Heart right ventricle (tissue), 16 donors: Measurements from ENCODE around the gene HIBCH. TPM values are rescaled to one million over a fixed set of nuclear protein-coding genes. Genes with fewer than 3 reads are reported as not detected.

Experiments
- ATAC-seq, 8 donors: fragments of 200-7000 bp; cut with Tn5 transposase; one replicate each; pipeline ENCODE4 v1.9.1; 2020; ENCODE audit warnings: mild to moderate bottlenecking in 8 of 8, moderate library complexity in 8 of 8, moderate number of reproducible peaks in 1 of 8
- DNase-seq, 2 donors: peaks; one replicate each; pipeline ENCODE4 v3.0.0-alpha.2; 2020
- H3K27ac ChIP-seq, 10 donors: fragments of 200-600 bp; sonication (generic) in 2 of 10; one replicate each; pipeline versions ENCODE4 v1.5.0 to v1.8.0; 2020 to 2022; ENCODE audit warnings: mild to moderate bottlenecking in 3 of 10
- H3K27me3 ChIP-seq, 7 donors: fragments of 200-600 bp; one replicate each; pipeline ENCODE4 v1.8.0; 2021 to 2022; ENCODE audit warnings: mild to moderate bottlenecking in 2 of 7
- H3K36me3 ChIP-seq, 9 donors: fragments of 200-600 bp; sonication (generic) in 1 of 9; one replicate each; pipeline versions ENCODE4 v1.5.0 to v1.8.0; 2020 to 2022; ENCODE audit warnings: mild to moderate bottlenecking in 2 of 9
- H3K4me1 ChIP-seq, 9 donors: fragments of 200-600 bp; sonication (generic) in 1 of 9; one replicate each; pipeline versions ENCODE4 v1.5.0 to v1.8.0; 2020 to 2022; ENCODE audit warnings: mild to moderate bottlenecking in 4 of 9
- H3K4me3 ChIP-seq, 10 donors: fragments of 200-600 bp; sonication (generic) in 2 of 10; one replicate each; pipeline versions ENCODE4 v1.5.0 to v1.8.0; 2020 to 2022; ENCODE audit warnings: mild to moderate bottlenecking in 7 of 10, moderate library complexity in 2 of 10
- H3K9me3 ChIP-seq, 11 donors: fragments of 200-600 bp in 10 of 11; sonication (generic) in 2 of 11; one replicate each; pipeline versions ENCODE4 v1.5.0 to v1.8.0; 2013 to 2022; ENCODE audit warnings: mild to moderate bottlenecking in 2 of 11, control low read depth in 1 of 11, moderate library complexity in 1 of 11
- CTCF ChIP-seq, 9 donors: fragments of 200-600 bp; sonication (generic) in 2 of 9; IDR thresholded peaks; one replicate each; pipeline versions ENCODE4 v1.5.0 to v1.8.0; 2021 to 2022; ENCODE audit warnings: antibody characterized with exemption in 9 of 9, mild to moderate bottlenecking in 5 of 9, moderate library complexity in 1 of 9
- WGBS, 2 donors: extraction: QIAGEN DNeasy Blood & Tissue Kit; methylation state at CpG; one replicate each; pipeline ENCODE4 v1.1.7; 2013; ENCODE audit warnings: inconsistent platforms in 1 of 2; 5-methylcytosine and 5-hydroxymethylcytosine counted together
- intact Hi-C, 10 donors: fragments of 100-400 bp; cut with DNase I; formaldehyde crosslinking; loops; one replicate each; pipeline versions ENCODE4 v1.11.1 to v1.14.2; 2022
- polyA plus RNA-seq, 2 donors: library from polyadenylated mRNA; stranded (reverse); fragments of 200-250 nt; gene quantifications; one replicate each; pipeline ENCODE4 v1.2.3, GENCODE V29; 2013
- total RNA-seq, 10 donors: library from RNA; stranded (reverse); fragmentation: NEBNext Ultra II Directional in 3 of 10; extraction: Animal tissue kit (Norgen Biotek cat#: 25700) in 3 of 10; gene quantifications; one replicate each; pipeline versions ENCODE4 v1.2.1 to v1.2.4, GENCODE V29; 2021 to 2023
- donor health status: Arrhythmogenic right ventricular cardiomyopathy.
- donor health status: ischemic (EF 13 %, LVEDD 7.1; RV severe dilation, severe dysfunction).
- donor health status: healthy with polysubstance abuse.
- donor health status: DM: no; HTN: yes; CAD: no.
- donor health status: DM: no; HTN: no; CAD: no.
- donor health status: ischemic (EF 25% LVEDD 6.9; RV normal size, moderate dysfunction).
- donor health status: ischemic (EF 25% LVEDD 5.7; RV mildly dilated, moderate dysfunction).
- donor health status: healthy.
- donor health status: DM: yes; HTN: yes; CAD: no.
- donor health status: Ischemic cardiomyopathy.
- donor health status: ischemic (EF 35%, LVEDD 5.7; RV mildly dilated, moderate dysfunction).
- donor health status: nonischemic (EF 11% LVEDD 7.7; RV severe dilation, severe dysfunction).
- donor health status: DM: yes; HTN: yes; CAD: no.
- donor health status: PGD.
- donor health status: ischemic (EF 29% LVEDD 5.4; RV normal size, mild dysfunction).
- donor health status: nonischemic (EF 23%, LVEDD 6.1; RV moderate dilation, normal function).

The HIBCH gene
- total and polyA plus RNA-seq, 12 donors, result 7.7 to 38.4 (median 24.8) TPM

- Histone ChIP-seq H3K4me1 (peaks cover 0 to 42% (median 15%) of the 10 kb centered on the region in 9 donors), H3K4me3 (peak overlapping the region in 9 of 10 donors; percentile 64 to 77 (median 67)), H3K36me3 (no peaks in the 10 kb centered on the region), H3K27ac (peak overlapping the region; percentile 85 to 97 (median 94)), H3K9me3 (no peaks in the 10 kb centered on the region), H3K27me3 (peaks cover 0 to 16% (median 0%) of the 10 kb centered on the region in 7 donors)
- DNase-seq, result no peak
- TF ChIP-seq CTCF (IDR thresholded peaks at IDR 0.05), result peak in 1 of 9 donors; percentile 40
- ATAC-seq, result no peak
- intact Hi-C loops, result loop anchor here in 4 of 10 donors (2.0 to 10.0 kb wide), 5 partner anchors 82 to 95 kb away; no protein-coding TSS in a partner anchor
- WGBS, 2 donors, result 37 to 42% methylated on average over 13 of the region's 13 CpGs
Measured at GRCh38 chr2:190179754-190180312, 139.8 kb downstream of the HIBCH start.

DNA sequence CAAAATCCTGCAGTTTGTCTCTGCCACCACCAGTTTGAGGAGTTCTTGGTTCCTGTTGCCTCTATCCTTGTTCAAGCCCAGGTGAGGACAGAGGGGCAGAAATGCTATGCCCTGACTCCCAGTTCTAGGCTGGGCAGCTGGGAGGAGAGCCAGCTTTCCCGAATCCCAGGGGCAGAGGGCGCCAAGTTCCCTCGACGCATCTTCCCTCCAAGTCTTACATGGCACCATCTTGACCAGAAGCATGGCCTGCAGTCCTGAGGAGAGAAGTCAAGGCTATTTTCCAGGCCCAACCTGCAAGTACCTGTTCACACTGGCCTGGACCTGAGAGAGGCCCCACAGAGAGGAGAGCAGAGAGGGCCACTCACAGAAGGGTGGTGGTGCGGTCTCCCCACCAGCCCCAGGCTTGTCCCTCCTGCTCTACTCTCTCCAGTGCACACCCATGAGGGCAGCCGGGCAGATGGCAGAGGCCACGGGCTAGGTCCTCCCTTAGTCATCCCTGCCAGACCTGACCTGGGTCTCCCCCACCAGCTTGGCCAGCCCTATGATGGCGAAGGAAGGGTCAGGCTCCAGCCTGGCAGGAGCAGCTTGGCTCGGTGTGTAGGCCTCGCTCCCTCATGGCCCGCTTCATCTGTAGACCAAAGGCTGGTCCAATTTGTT, 141.4 kb downstream of the HIBCH start:
- Histone ChIP-seq H3K27ac (no peak overlapping the region), H3K36me3 (no peaks in the 10 kb centered on the region), H3K27me3 (peaks cover 0 to 16% (median 0%) of the 10 kb centered on the region in 7 donors), H3K4me3 (no peak overlapping the region), H3K4me1 (peaks cover 0 to 30% (median 8%) of the 10 kb centered on the region in 9 donors), H3K9me3 (no peaks in the 10 kb centered on the region)
- 98% methylated on average over 11 of the region's 11 CpGs for WGBS, 2 donors
- no peak for DNase-seq
- intact Hi-C loops, result loop anchor here in 1 of 10 donors (5.0 kb wide), 1 partner anchor 91 kb away; no protein-coding TSS in a partner anchor
- ATAC-seq, result no peak
- TF ChIP-seq CTCF (IDR thresholded peaks at IDR 0.05), result no peak

DNA sequence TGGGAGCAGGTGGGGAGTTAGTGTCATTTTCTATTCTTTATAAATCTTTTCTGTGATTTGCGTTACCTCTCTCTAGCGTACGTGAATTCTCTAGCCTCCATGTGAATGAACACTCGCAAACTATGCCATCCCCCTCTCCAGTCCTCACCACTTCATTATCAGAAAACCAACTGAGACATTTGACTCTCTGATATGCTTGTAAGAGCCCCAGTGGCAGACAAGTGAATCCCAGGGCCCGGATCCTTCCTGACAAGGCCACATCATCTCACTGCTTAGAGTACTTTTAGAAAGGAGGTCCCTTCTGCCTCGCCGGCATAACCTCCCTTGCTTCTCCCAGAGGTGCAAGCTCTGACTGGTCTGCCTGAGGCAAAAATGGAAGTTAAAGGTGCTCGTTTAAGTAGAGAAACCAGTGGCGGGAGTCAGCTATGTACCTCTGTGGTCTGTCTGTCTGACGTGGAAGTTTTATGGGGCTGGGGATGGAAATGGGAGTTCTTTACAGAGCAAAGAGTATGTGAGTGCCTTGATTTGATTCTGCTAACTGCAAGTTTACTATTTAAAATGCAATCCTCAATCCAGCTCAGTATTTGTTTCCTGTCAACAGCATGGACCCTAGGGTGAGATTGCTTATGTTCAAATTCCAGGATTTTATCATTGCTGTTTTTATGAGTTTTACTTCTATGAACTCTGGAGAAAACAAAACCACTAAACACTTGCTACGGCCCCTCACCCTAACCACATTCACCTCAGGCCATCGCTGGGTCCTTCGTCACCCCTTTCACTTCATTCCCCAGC, 142.2 kb downstream of the HIBCH start:
- no peak for ATAC-seq
- Histone ChIP-seq H3K4me3 (no peak overlapping the region), H3K27me3 (peaks cover 0 to 16% (median 0%) of the 10 kb centered on the region in 7 donors), H3K36me3 (no peaks in the 10 kb centered on the region), H3K27ac (no peak overlapping the region), H3K9me3 (no peaks in the 10 kb centered on the region), H3K4me1 (peaks cover 0 to 23% (median 8%) of the 10 kb centered on the region in 9 donors)
- TF ChIP-seq CTCF (IDR thresholded peaks at IDR 0.05), result no peak
- intact Hi-C loops, result loop anchor here in 1 of 10 donors (5.0 kb wide), 1 partner anchor 90 kb away; no protein-coding TSS in a partner anchor
- no peak for DNase-seq
- 81 to 83% methylated on average over 13 of the region's 13 CpGs for WGBS, 2 donors

DNA sequence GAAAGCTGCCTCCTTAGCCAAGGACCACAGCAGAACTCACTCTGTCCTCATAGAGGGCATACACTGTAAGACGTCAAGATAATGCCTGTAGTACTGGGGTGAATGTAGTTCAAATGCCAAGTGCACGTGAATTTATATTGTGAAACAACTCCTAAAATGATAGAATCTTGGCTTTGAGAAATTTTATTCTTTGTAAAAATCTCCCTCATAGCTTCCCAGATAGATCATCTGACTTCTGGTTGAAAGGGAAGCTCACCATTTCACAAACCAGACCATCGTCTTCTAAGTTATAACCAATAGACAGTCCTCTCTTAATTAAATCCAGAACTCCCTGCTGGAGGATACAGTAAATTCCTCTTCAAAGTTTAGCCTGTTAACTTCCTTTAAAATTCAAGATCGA, 146.2 kb downstream of the HIBCH start:
- no peaks in the 10 kb centered on the region for H3K9me3 ChIP-seq
- TF ChIP-seq CTCF (IDR thresholded peaks at IDR 0.05), result no peak
- no peaks in the 10 kb centered on the region for H3K4me1 ChIP-seq
- no peak for ATAC-seq
- no peaks in the 10 kb centered on the region for H3K27me3 ChIP-seq
- H3K4me3 ChIP-seq, result no peak overlapping the region
- WGBS, 2 donors, result 81 to 83% methylated on average over 4 of the region's 4 CpGs
- intact Hi-C loops, result no loop called here
- DNase-seq, result no peak
- no peak overlapping the region for H3K27ac ChIP-seq
- no peaks in the 10 kb centered on the region for H3K36me3 ChIP-seq
